IMR-90 (cell line): ENCODE data around the gene KIAA0319L. TPM values are rescaled to one million over a fixed set of nuclear protein-coding genes. Genes with fewer than 3 reads are reported as not detected.

Experiments
- ATAC-seq: fragments of 200-7000 bp; cut with Tn5 transposase; 2 replicates; pipeline ENCODE4 v1.9.1; 2020; ENCODE audit warnings: low read depth, mild to moderate bottlenecking, moderate library complexity
- BruUV-seq: library from RNA; stranded (reverse); fragments of 400-500 nt; replicated peaks from 2 replicates; lab custom pipeline; 2021; lab: Mats Ljungman, UMichigan
- CTCF ChIA-PET: fragments of 300-600 bp; formaldehyde crosslinking; extraction: SDS; loops from one replicate; lab custom pipeline; 2021; ENCODE audit warnings: antibody characterized with exemption; lab: Yijun Ruan, JAX
- POLR2A ChIA-PET: fragments of 300-600 bp; sonication (Branson Sonifier 250); formaldehyde crosslinking; loops from one replicate; lab custom pipeline; 2022; ENCODE audit warnings: antibody characterized with exemption; ENCODE audit not compliant: unreplicated experiment; lab: Charles Lee
- DNase-seq: peaks from one replicate; pipeline ENCODE4 v3.0.0; 2013
- H2AFZ ChIP-seq: replicated peaks from 2 replicates; pipeline ENCODE3; 2013; ENCODE audit warnings: low read length, mild to moderate bottlenecking; ENCODE audit not compliant: poor library complexity
- H2AK5ac ChIP-seq: 2 replicates; pipeline ENCODE4 v1.6.1; 2013; ENCODE audit warnings: low read depth, low read length, inconsistent platforms
- H2AK9ac ChIP-seq: replicated peaks from 2 replicates; pipeline ENCODE3; 2013; ENCODE audit warnings: mild to moderate bottlenecking, low read depth, low read length, moderate library complexity; ENCODE audit not compliant: poor library complexity
- H2BK120ac ChIP-seq: 2 replicates; pipeline ENCODE4 v1.6.1; 2013; ENCODE audit warnings: low read depth, low read length, inconsistent platforms
- H2BK15ac ChIP-seq: 3 replicates; pipeline ENCODE4 v1.6.1; 2013; ENCODE audit warnings: low read depth, low read length, inconsistent platforms
- H2BK20ac ChIP-seq: 2 replicates; pipeline ENCODE4 v1.6.1; 2013; ENCODE audit warnings: low read depth, mild to moderate bottlenecking, inconsistent platforms, low read length, moderate library complexity
- H2BK5ac ChIP-seq: 2 replicates; pipeline ENCODE4 v1.6.1; 2013; ENCODE audit warnings: mild to moderate bottlenecking, low read depth, low read length, inconsistent platforms; ENCODE audit not compliant: poor library complexity, severe bottlenecking
- H3K14ac ChIP-seq: replicated peaks from 2 replicates; pipeline ENCODE4 v1.6.1; 2013; ENCODE audit warnings: low read depth, low read length, inconsistent platforms
- H3K18ac ChIP-seq: 2 replicates; pipeline ENCODE4 v1.6.1; 2013; ENCODE audit warnings: low read depth, low read length, control low read depth
- H3K23ac ChIP-seq: 2 replicates; pipeline ENCODE4 v1.6.1; 2013; ENCODE audit warnings: low read depth, low read length, inconsistent platforms
- H3K27ac ChIP-seq: 2 replicates; pipeline ENCODE4 v1.5.1; 2013; ENCODE audit warnings: mild to moderate bottlenecking, control low read depth, low read length; ENCODE audit not compliant: insufficient read depth
- H3K27me3 ChIP-seq: 2 replicates; pipeline ENCODE4 v1.6.1; 2013; ENCODE audit warnings: low read length; ENCODE audit not compliant: control insufficient read depth, insufficient read depth
- H3K36me3 ChIP-seq: 2 replicates; pipeline ENCODE4 v1.6.1; 2013; ENCODE audit warnings: low read length, mixed read lengths; ENCODE audit not compliant: control insufficient read depth, insufficient read depth
- H3K4ac ChIP-seq: 2 replicates; pipeline ENCODE4 v1.6.1; 2013; ENCODE audit warnings: low read depth, low read length, inconsistent platforms
- H3K4me1 ChIP-seq: 2 replicates; pipeline ENCODE4 v1.6.1; 2013; ENCODE audit warnings: low read length, mixed read lengths; ENCODE audit not compliant: control insufficient read depth, insufficient read depth
- H3K4me2 ChIP-seq: 2 replicates; pipeline ENCODE4 v1.6.1; 2013; ENCODE audit warnings: low read depth, mild to moderate bottlenecking, control low read depth, low read length, moderate library complexity
- H3K4me3 ChIP-seq: 2 replicates; pipeline ENCODE4 v1.5.1; 2013; ENCODE audit warnings: low read depth, mild to moderate bottlenecking, control low read depth, low read length, moderate library complexity; ENCODE audit not compliant: insufficient read depth
- H3K56ac ChIP-seq: 2 replicates; pipeline ENCODE4 v1.6.1; 2013; ENCODE audit warnings: low read length, inconsistent platforms; ENCODE audit not compliant: insufficient read depth; ENCODE audit errors: extremely low read depth
- H3K79me1 ChIP-seq, 2 experiments: 2 replicates each; pipeline ENCODE4 v1.6.1; 2013; ENCODE audit warnings: low read length in 2 of 2, inconsistent platforms in 1 of 2, low read depth in 1 of 2
- H3K9ac ChIP-seq: 2 replicates; pipeline ENCODE4 v1.6.1; 2013; ENCODE audit warnings: low read depth, low read length, control low read depth
- H3K9me1 ChIP-seq: 2 replicates; pipeline ENCODE4 v1.6.1; 2013; ENCODE audit warnings: low read length, inconsistent platforms; ENCODE audit not compliant: insufficient read depth
- H3K9me3 ChIP-seq: 2 replicates; pipeline ENCODE4 v1.6.1; 2013; ENCODE audit warnings: low read length; ENCODE audit not compliant: control insufficient read depth, insufficient read depth
- H4K20me1 ChIP-seq: 2 replicates; pipeline ENCODE4 v1.6.1; 2013; ENCODE audit warnings: low read length, inconsistent platforms; ENCODE audit not compliant: insufficient read depth
- H4K5ac ChIP-seq: 2 replicates; pipeline ENCODE4 v1.6.1; 2013; ENCODE audit warnings: mild to moderate bottlenecking, low read depth, low read length, control low read depth
- H4K8ac ChIP-seq, 2 experiments: 2 replicates each; pipeline ENCODE4 v1.6.1; 2013; ENCODE audit warnings: low read depth in 2 of 2, low read length in 2 of 2, control low read depth in 1 of 2, inconsistent platforms in 1 of 2
- H4K91ac ChIP-seq: 2 replicates; pipeline ENCODE4 v1.6.1; 2013; ENCODE audit warnings: low read depth, low read length, inconsistent platforms; ENCODE audit not compliant: insufficient read depth
- BHLHE40 ChIP-seq: fragments of 150-350 bp; IDR thresholded peaks from 2 replicates; pipeline ENCODE4 v1.6.1; 2016; ENCODE audit warnings: mild to moderate bottlenecking, low read depth, low read length
- CEBPB ChIP-seq: IDR thresholded peaks from 2 replicates; pipeline ENCODE4 v1.6.1; 2012; ENCODE audit warnings: low read depth, low read length, improper control_type of control experiment
- MXI1 ChIP-seq: IDR thresholded peaks from 2 replicates; pipeline ENCODE4 v1.6.1; 2012; ENCODE audit warnings: low read depth, mild to moderate bottlenecking, low read length, moderate library complexity, borderline replicate concordance
- RFX5 ChIP-seq: IDR thresholded peaks from 2 replicates; pipeline ENCODE4 v1.8.0; 2012; ENCODE audit warnings: low read depth, mild to moderate bottlenecking, low read length, moderate library complexity
- SMC3 ChIP-seq: fragments of 150-350 bp; IDR thresholded peaks from 2 replicates; pipeline ENCODE4 v1.6.1; 2016; ENCODE audit warnings: low read depth, mild to moderate bottlenecking, antibody characterized with exemption, low read length, moderate library complexity
- WGBS, 2 experiments: methylation state at CpG; one replicate each; pipeline versions ENCODE4 v1.1.5 to v1.1.7; 2013; ENCODE audit warnings: missing lambda C conversion rate in 2 of 2; ENCODE audit not compliant: insufficient read length in 1 of 2; ENCODE audit errors: extremely low coverage in 2 of 2; 5-methylcytosine and 5-hydroxymethylcytosine counted together
- dilution Hi-C: fragments of 300-500 bp; cut with HindIII; formaldehyde crosslinking; loops from one replicate; pipeline ENCODE4 v1.14.3; 2018; ENCODE audit warnings: low sequenced_read_pairs; ENCODE audit not compliant: unreplicated experiment
- in situ Hi-C: fragments of 300-500 bp; cut with MboI; formaldehyde crosslinking; loops from 3 replicates; pipeline ENCODE4 v1.14.3; 2019; ENCODE audit warnings: low sequenced_read_pairs, inconsistent platforms, mixed read lengths
- intact Hi-C: fragments of 100-400 bp; cut with micrococcal nuclease; formaldehyde crosslinking; loops from 2 replicates; pipeline ENCODE4 v1.10.0; 2022
- polyA plus RNA-seq, 3 experiments: library from polyadenylated mRNA; depleted of rRNA; stranded (reverse); fragments of >200 nt; gene quantifications; 2 replicates each; pipeline ENCODE4 v1.2.3, GENCODE V29; 2012; ENCODE audit warnings: low replicate concordance in 1 of 3
- total RNA-seq: library from RNA; depleted of rRNA; stranded (reverse); fragments of >200 nt; gene quantifications from 2 replicates; pipeline ENCODE4 v1.2.3, GENCODE V29; 2012

KIAA0319L gene
- total and polyA plus RNA-seq, 2 of the 4 experiments (the other 2 are of a cell fraction): 38.0 to 49.8 TPM

- ATAC-seq: no peak
These were observed 57.5 kb downstream of the KIAA0319L start for GRCh38 chr1:35499652-35500176.

More at GRCh38 chr1:35499652-35500176, 57.5 kb downstream of the KIAA0319L start:
- DNase-seq: no peak
- Histone ChIP-seq H3K27me3 (no peaks in the 10 kb centered on the region), H4K91ac (no peak overlapping the region), H4K8ac (no peak overlapping the region), H2AFZ (no peak overlapping the region), H4K20me1 (no peaks in the 10 kb centered on the region), H3K27ac (no peak overlapping the region), H2AK9ac (no peak overlapping the region), H3K9ac (no peak overlapping the region), H3K23ac (no peak overlapping the region), H3K4me3 (no peak overlapping the region), H3K9me3 (no peaks in the 10 kb centered on the region), H2BK120ac (no peak overlapping the region), H2BK20ac (no peak overlapping the region), H4K5ac (no peak overlapping the region), H3K79me1 (peaks cover 0 to 13% of the 10 kb centered on the region in 2 experiments; a peak in 1 of 4 replicates), H3K56ac (no peak overlapping the region), H2BK15ac (no peak overlapping the region), H2AK5ac (no peak overlapping the region), H3K18ac (no peak overlapping the region), H2BK5ac (no peak overlapping the region), H3K4ac (no peak overlapping the region), H3K9me1 (peaks cover 4% of the 10 kb centered on the region; the same call in 1 of the 2 replicates), H3K14ac (no peak overlapping the region), H3K4me1 (no peaks in the 10 kb centered on the region), H3K4me2 (no peak overlapping the region), H3K36me3 (no peaks in the 10 kb centered on the region)
- intact Hi-C loops (no loop called here), dilution Hi-C loops (no loop called here), in situ Hi-C loops (no loop called here)
- ChIA-PET POLR2A (no interaction called here), CTCF (interaction anchor here (0.8 kb wide), 1 partner anchor 49 kb away, joined by 3 read pairs; no protein-coding TSS in a partner anchor)
- no CpG with 5 or more reads among the region's 3 CpGs for WGBS, 2 experiments
- no TSS peak for BruUV-seq
- TF ChIP-seq RFX5: no peak
- no peak for TF ChIP-seq BHLHE40
- no peak for TF ChIP-seq SMC3
- TF ChIP-seq MXI1: no peak
- no peak for TF ChIP-seq CEBPB
